T-helper 9 cell (primary cell): ENCODE data around the gene CC2D1A.
"Not testable (repeated sequence)": the region's sequence is repeated elsewhere in the genome, so short reads cannot be mapped to it uniquely, and the experiment has no call there.

ENCODE experiments used
- DNase-seq: peaks from one replicate; pipeline ENCODE4 v3.0.0-alpha.2; 2020

Gene CC2D1A

DNA sequence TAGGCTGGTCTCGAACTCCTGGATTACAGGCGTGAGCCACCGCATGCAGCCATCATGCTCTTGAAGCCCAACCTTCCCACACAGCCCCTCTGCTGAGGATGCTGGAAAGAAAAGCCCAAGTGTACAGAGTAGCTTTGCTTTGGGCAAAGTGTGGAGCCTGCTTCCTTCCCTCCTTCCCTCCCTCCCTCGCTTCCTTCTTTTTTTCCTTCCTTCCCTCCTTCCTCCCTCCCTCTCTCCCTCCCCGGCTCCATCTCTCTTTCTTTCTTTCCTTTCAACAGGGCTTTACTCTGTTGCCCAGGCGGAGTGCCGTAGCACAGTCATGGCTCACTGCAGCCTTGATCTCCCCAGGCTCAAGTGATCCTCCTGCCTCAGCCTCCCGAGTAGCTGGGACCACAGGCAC lies 2.7 kb downstream of the CC2D1A start:
- no peak for DNase-seq

DNA sequence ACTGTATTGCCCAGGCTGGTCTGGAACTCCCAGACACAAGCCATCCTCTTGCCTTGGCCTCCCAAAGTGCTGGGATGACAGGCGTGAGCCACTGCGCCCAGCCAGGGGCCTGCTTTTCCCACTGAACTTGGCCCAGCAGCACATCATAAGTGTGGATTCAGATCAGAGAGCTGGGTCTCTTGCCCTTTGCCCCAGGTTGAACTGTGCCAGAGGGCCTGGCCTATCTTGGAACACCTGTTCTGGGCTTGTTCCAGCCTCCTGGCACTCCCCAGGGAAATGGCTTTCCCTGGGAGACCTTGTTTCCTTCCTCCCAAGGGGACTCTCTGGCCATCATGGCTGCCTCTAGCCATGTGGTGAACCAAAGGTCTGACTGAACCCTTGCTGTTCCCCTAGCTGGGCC lies 3.4 kb downstream of the CC2D1A start:
- DNase-seq = no peak

DNA sequence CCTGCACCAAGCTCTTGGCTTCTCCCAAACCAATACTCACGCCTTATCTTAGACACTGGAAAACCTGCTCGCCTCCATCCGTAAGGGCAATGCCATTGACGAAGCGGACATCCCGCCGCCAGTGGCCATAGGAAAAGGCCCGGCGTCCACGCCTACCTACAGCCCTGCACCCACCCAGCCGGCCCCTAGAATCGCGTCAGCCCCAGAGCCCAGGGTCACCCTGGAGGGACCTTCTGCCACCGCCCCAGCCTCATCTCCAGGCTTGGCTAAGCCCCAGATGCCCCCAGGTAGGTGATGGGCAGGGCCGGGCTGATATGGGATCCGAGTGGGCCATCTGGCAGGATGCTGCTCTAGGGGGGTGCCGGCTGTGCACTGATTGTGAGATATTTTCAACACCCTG lies 7.4 kb downstream of the CC2D1A start:
- no peak for DNase-seq

DNA sequence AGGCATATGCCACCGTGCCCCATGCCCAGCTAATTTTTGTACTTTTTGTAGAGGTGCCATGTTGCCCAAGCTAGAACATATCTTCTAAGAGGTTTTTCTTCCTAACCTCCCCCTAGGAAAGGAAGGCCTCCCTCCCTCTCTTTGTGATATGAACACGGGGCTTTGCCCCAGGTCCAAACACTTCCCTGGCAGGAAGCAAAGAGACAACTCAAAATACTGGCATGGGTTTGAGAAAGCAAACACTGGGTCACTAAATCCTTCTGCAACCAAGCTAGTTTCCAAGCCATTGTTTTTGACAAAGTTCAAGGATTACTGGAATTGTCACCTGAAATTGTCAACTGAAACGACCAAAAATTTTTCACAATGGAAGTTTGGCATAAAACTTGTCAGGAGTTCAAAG lies 8.8 kb downstream of the CC2D1A start:
- no peak for DNase-seq

DNA sequence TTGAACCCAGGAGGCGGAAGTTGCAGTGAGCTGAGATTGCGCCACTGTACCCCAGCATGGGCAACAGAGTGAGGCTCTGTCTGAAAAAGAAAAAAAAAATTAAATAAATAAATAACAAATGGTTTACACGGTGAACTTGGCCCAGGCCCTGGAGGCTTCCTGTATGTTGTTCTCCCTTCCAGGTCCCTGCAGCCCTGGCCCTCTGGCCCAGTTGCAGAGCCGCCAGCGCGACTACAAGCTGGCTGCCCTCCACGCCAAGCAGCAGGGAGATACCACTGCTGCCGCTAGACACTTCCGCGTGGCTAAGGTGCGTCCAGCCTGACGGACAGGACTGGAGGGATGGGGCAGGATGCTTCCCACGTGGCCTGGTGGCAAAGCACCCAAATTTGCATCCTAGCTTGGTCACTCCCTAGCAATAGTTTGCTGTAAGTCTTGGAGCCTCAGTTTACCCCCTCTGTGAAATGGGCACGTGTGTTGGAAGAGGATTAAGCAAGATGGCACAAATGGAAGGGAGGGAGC lies 11.9 kb downstream of the CC2D1A start:
- DNase-seq = no peak

DNA sequence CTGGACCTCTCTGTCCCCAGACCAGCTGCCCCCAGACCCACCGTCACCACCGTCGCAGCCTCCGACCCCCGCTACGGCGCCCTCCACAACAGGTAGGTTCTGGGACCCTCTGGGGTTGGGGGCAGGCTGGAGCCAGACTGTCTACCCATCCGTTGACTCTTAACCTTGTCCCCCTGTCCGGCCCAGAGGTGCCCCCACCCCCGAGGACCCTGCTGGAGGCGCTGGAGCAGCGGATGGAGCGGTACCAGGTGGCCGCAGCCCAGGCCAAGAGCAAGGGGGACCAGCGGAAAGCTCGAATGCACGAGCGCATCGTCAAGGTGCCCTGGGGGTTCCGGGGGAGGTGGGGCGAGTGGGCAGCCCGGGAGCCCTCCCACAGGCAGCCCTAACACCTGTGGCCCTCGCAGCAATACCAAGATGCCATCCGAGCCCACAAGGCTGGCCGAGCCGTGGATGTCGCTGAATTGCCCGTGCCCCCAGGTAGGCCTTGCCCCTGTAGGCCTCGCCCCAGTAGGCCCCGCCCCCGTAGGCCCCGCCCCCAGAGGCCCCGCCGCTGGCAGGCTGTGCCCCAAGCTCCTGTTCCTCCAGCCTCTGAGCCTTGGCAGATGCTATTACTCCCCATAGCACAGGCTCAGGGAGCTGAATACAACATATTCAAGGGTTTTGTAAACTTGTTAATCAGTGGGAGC lies 12.9 kb downstream of the CC2D1A start:
- no peak for DNase-seq

DNA sequence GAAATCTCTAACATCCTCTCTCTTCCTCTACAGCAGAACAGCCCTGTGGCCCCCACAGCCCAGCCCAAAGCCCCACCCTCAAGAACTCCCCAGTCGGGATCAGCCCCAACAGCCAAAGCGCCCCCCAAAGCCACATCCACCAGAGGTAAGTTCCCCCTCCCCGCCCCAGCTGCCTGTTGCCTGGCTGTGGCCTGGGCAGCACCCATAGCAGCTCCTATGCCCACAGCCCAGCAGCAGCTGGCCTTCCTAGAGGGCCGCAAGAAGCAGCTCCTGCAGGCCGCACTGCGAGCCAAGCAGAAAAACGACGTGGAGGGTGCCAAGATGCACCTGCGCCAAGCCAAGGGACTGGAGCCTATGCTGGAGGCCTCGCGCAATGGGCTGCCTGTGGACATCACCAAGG lies 14.5 kb downstream of the CC2D1A start:
- no peak for DNase-seq

DNA sequence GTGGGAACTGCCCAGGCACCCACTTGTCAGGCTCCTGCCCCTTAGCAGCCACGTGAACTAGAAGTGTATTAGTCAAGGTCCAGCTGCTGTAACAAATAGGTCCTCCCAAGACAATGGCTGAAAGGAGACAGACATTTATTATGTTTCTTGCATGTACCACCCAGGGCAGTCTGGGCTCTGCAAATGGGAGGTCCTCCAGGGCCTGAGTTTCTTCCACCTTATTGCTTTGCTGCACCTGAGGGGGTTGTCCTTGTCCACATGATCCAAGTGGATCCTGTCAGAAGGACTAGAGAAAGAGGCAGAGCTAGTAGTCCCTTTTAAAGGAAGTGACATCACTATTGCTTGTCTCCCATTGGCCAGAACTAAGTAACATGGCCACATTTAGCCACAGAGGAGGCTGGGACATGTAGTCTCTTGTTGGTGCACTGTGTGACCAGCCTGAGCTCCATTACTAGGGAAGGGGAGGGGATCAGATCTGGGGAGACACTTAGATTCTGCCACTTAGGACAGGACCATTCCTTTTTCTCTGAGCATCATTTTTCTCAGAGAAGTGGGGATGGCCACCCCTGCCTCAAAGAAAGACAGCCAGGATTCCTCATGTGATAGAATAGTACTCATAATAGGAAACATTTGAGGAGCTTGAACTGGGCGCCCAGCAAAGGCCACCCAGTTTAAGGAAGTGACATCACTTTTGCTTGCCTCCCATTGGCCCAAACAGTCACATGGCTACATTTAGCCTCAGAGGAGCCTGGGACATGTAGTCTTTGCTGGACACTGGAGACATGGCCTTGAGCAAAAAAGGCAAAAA lies 15.1 kb downstream of the CC2D1A start:
- no peak for DNase-seq

DNA sequence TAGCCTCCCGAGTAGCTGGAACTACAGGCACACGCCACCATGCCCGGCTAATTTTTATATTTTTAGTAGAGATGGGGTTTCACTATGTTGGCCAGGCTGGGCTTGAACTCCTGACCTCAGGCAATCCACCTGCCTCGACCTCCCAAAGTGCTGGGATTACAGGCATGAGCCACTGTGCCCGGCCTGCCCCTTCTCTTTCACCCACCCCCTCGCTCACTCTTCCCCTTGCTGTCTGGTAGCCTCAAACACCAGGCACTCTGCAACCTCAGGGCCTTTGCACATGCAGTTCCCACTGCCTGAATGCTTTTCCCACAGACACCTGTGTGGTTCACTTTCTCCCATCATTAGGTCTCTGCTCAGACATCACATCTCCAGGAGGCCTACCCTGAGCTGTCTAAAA lies 16.1 kb downstream of the CC2D1A start:
- DNase-seq = not testable (repeated sequence)

DNA sequence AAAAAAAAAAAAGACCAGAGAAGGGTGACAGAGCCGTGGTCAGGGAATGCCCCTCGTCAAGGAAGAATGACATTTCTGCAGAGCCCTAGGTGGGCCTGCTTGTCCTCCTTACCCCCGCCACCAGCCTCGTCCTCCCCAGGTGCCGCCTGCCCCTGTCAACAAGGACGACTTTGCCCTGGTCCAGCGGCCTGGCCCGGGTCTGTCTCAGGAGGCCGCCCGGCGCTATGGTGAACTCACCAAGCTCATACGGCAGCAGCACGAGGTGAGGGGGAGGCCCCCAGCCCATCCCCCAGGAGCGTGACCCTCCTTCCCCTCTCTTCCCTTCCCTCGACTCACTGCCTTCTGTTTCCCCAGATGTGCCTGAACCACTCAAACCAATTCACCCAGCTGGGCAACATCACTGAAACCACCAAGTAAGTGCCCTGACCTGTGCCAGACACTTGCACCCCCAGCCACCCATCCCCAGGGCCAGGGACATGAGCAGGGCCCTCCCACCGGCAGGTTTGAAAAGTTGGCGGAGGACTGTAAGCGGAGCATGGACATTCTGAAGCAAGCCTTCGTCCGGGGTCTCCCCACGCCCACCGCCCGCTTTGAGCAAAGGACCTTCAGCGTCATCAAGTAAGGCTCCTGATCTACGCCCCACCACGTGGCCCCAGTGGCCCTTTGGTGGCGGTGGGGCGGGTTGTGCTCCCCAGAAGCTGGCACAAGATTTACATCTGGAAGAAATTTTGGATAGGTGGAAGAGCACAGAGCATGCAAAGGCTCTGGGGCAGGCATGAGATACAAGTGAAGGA lies 17.4 kb downstream of the CC2D1A start:
- DNase-seq = no peak

DNA sequence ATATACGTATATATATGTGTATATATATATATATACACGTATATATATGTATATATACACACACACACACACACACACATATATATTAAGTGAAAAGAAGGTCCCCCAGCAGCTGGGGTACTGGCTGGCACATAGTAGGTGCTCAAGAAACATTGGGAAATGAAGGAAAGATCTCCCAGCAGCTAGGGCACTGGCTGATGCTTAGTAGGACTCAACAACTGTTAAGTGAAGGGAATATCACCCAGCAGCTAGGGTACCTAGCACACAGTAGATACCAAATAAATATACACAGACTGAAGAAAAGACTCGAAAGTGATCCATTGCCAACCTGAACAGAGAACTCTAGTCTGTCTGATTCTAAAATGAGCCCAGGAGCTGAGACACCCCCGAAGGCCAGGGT lies 20.0 kb downstream of the CC2D1A start:
- DNase-seq = no peak

DNA sequence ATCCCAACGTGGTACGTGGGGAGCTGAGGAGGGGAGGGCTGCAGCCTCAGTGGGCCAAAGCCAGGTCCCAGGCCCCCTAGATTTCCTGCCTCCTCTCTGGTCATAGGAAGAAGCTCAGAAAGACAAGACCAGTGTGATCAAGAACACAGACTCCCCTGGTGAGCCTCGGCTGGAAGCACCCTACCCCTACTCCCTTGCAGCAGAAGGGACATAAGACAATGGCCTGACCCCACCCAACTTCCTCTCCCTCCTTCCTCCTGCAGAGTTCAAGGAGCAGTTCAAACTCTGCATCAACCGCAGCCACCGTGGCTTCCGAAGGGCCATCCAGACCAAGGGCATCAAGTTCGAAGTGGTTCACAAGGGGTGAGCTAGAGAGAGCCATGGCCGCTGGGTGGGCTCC lies 20.7 kb downstream of the CC2D1A start:
- no peak for DNase-seq

DNA sequence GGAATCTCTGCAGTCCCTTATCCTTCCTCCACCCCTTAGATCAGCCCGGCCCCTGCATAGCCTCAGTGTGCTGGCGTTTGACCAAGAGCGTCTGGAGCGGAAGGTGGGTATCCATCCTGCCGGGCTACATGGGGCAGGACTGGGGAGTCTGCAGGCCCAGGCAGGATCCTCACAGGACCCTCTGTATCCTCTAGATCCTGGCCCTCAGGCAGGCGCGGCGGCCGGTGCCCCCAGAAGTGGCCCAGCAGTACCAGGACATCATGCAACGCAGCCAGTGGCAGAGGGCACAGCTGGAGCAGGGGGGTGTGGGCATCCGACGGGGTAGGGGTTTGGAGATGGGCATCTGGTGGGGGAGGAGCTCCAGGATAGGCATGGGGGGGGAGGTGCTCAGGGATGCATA lies 23.3 kb downstream of the CC2D1A start:
- DNase-seq = no peak

DNA sequence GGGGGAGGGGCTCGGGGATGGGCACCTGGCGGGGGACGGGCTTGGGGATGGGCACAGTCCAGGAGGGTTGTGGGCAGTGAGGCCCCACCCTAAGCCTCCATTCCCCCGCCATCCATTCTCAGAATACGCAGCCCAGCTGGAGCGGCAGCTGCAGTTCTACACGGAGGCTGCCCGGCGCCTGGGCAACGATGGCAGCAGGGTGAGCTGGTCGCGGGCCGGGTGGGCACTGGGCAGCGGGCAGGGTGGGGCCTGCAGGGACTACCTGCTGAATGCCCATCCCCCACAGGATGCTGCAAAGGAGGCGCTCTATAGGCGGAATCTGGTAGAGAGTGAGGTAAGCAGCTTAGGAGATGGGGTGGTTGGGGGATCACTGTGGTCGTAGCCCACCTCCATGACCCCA lies 24.0 kb downstream of the CC2D1A start:
- DNase-seq = no peak

DNA sequence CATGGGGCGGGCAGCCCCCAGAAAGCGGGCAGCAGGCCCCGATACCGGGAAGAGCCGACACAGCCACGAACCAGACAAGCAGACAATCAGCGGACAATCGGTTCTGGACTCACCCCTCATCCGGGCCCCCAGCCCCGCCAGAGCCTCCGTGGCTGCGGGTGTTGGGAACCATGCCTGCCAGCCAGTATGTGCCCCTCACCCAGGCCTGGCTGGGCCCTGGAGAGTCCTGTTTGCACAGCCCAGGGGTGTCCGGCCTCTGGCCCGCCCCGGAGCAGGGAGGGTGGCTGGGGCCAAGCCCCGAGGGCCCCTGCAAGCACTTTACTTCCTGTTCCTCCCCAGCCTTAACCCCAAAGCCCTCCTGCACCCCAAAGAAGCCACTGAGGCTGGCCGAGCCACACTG lies 24.4 kb downstream of the CC2D1A start:
- DNase-seq = no peak

DNA sequence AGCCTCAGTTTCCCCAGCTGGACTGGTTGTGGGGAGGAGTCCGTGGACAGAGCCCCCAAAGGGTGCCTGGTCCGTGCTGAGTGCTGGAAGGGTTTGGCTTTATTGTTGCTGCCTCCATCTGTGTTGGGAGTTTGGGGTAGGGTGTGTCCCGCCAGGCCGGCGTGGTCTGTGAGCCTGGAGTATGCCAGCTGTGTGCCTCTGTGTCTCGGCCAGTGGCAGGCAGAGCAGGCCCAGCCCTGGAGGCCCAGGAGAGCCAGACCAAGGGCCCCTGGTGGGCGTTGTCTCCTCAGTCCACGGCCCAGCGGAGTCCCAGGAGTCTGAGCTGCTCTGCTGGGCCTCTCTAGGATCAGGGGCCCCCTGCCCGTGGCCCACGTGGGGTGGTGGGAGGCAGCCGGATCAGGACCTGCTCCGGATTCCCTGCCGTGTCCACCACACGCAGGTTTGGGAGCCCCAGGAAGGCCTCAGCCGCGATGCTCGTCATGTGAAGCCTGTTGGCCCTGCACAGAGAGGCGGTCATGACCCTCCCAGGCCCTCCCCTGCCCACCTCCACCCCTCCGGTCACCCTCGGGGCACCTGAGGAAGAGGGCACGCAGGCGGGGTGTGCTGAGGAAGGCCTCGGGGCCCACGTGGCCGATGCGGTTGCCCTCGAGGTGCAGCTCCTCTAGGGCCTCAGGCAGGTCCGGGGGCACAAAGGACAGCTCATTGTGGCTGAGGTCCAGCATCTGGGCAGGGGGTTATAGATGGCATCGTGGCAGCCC lies 25.6 kb downstream of the CC2D1A start:
- DNase-seq = no peak

DNA sequence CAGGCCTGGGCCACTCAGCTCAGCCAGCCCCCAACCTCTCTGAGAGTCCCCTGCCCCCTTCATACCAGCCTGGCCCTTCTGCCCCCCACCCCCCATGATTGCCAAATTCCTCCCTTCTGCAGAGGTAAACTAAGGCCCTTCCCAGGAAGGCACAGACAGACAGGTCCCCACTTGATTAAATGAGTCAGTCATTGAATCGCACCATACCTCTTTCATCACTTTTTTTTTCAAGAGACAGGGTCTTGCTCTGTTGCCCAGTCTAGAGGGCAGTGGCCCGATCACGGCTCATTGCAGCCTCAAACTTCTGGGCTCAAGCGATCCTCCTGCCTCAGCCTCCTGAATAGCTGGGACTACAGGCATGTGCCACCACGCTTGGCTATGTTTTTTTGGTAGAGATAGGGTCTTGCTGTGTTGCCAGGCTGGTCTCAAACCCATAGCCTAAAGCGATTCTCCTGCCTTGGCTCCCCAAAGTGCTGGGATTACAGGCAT lies 26.2 kb downstream of the CC2D1A start:
- no peak for DNase-seq

DNA sequence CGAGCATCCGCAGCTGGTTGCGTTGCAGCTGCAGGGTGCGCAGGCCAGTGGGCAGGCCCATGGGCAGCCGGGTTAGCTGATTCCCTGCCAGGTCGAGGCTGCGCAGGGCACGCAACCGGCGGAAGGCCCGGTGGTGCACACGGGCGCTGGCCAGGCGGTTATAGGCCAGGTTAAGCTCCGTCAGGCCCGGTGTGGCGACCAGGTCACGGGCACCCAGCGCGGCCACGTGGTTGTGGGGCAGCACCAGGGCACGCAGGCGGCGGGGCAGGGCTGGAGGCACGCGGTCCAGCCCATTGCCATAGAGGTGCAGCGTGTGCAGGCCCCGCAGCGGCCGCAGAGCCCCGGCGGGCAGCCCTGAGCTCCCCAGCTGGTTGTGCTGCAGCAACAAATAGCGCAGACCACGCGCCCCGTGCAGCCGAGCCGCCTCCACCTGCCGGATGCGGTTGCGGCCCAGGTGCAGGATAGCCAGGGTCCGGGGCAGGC lies 27.0 kb downstream of the CC2D1A start:
- DNase-seq = no peak

DNA sequence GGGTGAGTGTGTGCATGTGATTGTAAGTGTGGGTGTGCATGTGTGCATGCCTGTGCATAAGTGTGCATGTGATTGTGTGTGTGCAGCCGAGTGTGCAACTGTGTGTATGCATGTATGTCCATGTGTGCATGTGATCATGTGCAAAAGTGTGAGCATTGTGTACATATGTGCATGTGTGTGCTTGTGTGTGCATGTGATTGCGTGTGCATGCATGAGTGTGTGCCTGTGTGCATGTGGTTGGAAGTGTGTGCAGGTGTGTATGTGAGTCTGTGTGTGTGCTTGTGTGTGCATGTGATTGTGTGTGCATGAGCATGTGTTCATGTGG lies 28.7 kb downstream of the CC2D1A start:
- DNase-seq = no peak

DNA sequence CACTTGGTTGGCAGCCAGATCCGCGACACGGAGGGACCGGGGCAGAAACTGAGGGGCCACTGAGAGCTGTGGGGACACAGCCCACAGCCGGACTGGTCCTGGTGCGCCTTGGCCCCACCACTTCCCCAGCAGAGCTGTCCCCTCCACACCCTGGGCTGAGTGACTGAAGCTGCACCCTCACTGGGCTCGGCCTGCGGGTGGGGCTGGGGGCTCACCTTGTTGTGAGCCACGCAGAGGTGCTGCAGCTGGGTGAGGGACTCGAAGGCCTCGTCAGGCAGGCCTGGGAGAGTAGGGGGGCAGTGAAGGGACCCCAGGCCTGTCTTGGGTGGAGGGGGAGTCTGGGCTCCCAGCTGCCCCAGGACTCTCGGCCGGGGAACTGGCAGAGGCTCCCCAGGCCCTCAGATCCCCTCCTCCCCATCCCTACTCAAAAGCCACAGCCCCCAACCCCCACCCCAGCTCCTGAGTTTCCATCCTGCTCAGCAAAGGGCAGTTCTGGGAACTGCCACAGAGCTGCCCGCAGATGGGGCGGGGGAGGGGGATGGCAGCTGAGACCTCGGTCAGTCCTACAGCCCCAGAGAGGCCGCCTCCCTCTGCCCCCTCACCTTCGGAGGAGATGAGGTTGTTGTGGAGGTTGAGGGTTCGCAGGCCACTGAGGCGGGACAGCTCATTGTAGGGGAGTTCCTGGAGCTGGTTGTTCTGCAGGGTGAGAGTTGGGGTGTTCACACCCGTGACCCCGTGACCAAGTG lies 29.9 kb downstream of the CC2D1A start:
- no peak for DNase-seq

DNA sequence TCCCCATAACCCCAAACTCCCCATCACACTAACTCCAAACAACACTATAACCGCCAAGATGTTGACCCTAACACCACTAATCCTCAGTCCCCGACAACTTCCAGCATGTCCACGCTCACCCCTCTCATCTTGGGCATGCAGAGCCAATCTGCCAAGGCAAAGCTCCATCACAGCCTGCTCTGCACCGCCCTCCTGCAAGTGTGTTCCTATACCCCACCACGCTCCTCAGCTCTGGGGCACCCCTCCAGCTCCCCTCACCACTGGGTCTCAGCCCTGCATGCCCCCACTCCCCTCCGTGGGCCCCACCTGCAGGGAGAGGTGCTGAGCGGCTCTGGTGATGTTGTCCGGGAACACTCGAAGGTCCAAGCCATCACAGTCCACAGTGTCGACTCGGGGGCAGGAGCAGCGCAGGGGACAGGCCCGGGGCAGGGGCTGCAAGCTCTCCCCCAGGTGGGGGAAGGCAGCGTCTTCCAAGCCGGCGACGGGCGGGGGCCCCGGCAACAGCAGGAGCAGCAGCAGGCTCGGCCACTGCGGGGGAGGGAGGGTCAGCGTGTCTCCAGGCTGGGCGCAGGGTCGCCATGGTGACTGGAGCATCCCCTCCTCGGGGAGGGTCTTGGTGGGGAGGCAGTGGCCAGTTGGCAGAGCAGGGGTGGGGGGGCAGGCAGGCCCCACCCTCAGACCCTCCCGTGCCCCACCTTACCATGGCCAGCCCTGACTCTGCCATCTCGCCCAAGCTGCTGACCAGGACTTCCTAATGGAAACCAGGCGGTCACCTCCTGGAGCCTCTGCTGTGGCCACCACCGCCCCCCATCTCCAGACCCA lies 31.7 kb downstream of the CC2D1A start:
- no peak for DNase-seq
